Kidney epithelial cell (primary cell): ENCODE data around the gene OPN1LW. TPM values are rescaled to one million over a fixed set of nuclear protein-coding genes. Genes with fewer than 3 reads are reported as not detected.
A peak's percentile ranks its signal among the peaks of the same experiment; 100 is the strongest.

Experiments
- DNase-seq: peaks from one replicate; pipeline ENCODE4 v3.0.0-alpha.2; 2010; ENCODE audit warnings: low read depth
- H3K27me3 ChIP-seq: 2 replicates; pipeline ENCODE4 v1.6.0; 2011; ENCODE audit warnings: low read length; ENCODE audit not compliant: control insufficient read depth, insufficient read depth
- H3K36me3 ChIP-seq: 2 replicates; pipeline ENCODE4 v1.5.1; 2011; ENCODE audit warnings: low read length; ENCODE audit not compliant: control insufficient read depth, insufficient read depth
- H3K4me3 ChIP-seq: 2 replicates; pipeline ENCODE4 v1.5.1; 2011; ENCODE audit warnings: low read depth, mild to moderate bottlenecking, control low read depth, low read length
- total RNA-seq: library from RNA; depleted of rRNA; stranded (reverse); fragments of >200 nt; gene quantifications from 2 replicates; pipeline ENCODE4 v1.2.3, GENCODE V29; 2015
- TF ChIP-seq, protein P1 (sequence below): IDR thresholded peaks from 2 replicates; pipeline ENCODE4 v1.5.1; 2011; ENCODE audit warnings: mild to moderate bottlenecking, moderate library complexity, low read length, control low read depth, inconsistent platforms; ENCODE audit not compliant: insufficient read depth, poor library complexity, severe bottlenecking

Gene OPN1LW
- total RNA-seq, 1 donor from 2014 or later, result not detected

DNA sequence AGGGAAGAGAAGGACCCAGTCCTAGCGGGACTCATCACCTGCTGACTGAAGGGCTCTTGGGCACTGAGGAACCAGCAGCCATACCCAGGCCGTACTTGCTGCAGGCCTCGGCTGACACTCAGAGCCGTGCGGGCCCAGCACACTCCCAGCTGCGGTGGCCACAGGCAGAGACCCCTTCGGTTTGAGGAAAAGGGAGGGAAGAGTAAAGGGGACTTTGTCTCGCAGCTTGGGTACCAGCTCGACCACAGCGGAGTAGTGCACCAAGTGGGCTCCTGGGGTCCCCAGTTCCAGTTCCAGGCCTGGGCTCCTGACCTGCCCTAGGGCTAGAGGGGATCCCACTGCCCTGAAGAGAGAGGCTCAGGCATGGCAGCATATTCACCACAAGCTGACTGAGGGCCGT is 17.9 kb upstream of the OPN1LW start:
- no peak for DNase-seq
- H3K4me3 ChIP-seq, result no peak overlapping the region
- TF ChIP-seq, protein P1, sequence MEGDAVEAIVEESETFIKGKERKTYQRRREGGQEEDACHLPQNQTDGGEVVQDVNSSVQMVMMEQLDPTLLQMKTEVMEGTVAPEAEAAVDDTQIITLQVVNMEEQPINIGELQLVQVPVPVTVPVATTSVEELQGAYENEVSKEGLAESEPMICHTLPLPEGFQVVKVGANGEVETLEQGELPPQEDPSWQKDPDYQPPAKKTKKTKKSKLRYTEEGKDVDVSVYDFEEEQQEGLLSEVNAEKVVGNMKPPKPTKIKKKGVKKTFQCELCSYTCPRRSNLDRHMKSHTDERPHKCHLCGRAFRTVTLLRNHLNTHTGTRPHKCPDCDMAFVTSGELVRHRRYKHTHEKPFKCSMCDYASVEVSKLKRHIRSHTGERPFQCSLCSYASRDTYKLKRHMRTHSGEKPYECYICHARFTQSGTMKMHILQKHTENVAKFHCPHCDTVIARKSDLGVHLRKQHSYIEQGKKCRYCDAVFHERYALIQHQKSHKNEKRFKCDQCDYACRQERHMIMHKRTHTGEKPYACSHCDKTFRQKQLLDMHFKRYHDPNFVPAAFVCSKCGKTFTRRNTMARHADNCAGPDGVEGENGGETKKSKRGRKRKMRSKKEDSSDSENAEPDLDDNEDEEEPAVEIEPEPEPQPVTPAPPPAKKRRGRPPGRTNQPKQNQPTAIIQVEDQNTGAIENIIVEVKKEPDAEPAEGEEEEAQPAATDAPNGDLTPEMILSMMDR, result no peak
- no peaks in the 10 kb centered on the region for H3K36me3 ChIP-seq
- no peaks in the 10 kb centered on the region for H3K27me3 ChIP-seq

DNA sequence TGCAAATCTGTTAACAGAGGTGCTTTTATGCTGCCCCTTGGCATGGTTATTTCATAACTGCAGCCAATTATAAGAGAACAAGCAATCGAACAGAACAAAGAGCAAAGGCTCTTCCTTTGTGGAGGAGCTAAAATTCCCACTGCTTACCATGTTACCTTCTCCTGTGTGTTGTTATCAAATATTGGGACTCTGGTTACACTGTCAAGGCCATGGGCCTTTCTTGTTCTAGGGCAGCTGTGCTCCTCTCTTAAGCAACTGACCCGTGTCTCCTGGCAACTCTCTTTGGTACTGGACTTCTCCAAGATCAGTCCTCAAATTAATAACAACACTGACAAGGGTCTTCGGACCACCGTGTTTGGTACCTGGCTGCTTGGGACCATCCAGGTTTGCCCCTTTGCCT is 12.1 kb upstream of the OPN1LW start:
- H3K4me3 ChIP-seq, result no peak overlapping the region
- no peaks in the 10 kb centered on the region for H3K27me3 ChIP-seq
- no peaks in the 10 kb centered on the region for H3K36me3 ChIP-seq
- TF ChIP-seq, protein P1, result no peak
- DNase-seq, result no peak

- no peaks in the 10 kb centered on the region for H3K36me3 ChIP-seq
- TF ChIP-seq, protein P1, result no peak
- no peak overlapping the region for H3K4me3 ChIP-seq
- DNase-seq, result no peak
- no peaks in the 10 kb centered on the region for H3K27me3 ChIP-seq
These were observed 11.7 kb upstream of the OPN1LW start for GRCh38 chrX:154132366-154132765.

GRCh38 chrX:154135458-154136229 is 8.4 kb upstream of the OPN1LW start:
- H3K27me3 ChIP-seq, result no peaks in the 10 kb centered on the region
- DNase-seq, result peak; percentile 14
- TF ChIP-seq, protein P1, result no peak
- H3K4me3 ChIP-seq, result no peak overlapping the region
- H3K36me3 ChIP-seq, result no peaks in the 10 kb centered on the region

DNA sequence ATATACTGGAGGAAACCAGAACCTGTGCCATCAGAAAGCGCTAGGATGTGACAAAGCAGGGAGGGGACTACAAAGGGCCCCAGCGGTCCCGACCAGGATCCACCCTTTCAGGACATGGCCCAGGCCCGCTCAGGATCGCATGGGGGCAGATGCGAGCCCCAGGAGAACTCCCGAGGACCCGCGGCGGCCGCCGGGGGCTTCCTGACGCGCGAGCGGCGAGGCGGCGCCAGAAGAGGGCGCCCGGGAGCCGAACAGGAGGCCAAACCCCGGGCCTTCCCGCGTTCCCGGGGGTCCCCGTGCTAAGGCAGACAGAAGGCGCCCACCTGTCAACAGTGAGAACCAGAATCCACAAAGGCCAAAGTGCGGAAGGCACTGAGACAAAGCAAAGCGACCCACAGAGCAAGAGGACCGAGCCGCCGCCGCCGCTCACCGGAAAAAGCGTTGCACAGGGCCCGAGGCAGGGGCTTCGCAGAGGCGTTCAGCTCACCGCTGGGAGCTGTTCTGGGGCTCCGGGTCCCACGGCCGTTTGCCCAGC is 7.3 kb upstream of the OPN1LW start:
- no peaks in the 10 kb centered on the region for H3K36me3 ChIP-seq
- TF ChIP-seq, protein P1, result peak; percentile 43
- H3K27me3 ChIP-seq, result no peaks in the 10 kb centered on the region
- peak overlapping the region; percentile 20 for H3K4me3 ChIP-seq
- DNase-seq, result no peak
